OCI-LY7 (cell line): ENCODE measurements around the gene RPS6KL1. TPM values are rescaled to one million over a fixed set of nuclear protein-coding genes. Genes with fewer than 3 reads are reported as not detected.

Source experiments
- BruUV-seq: library from RNA; stranded (reverse); fragments of 400-500 nt; replicated peaks from 2 replicates; lab custom pipeline; 2021; lab: Mats Ljungman, UMichigan
- CTCF ChIA-PET: fragments of 300-600 bp; sonication (Branson Sonifier 250); formaldehyde crosslinking; loops from one replicate; lab custom pipeline; 2022; ENCODE audit warnings: antibody characterized with exemption; ENCODE audit not compliant: unreplicated experiment; lab: Charles Lee
- POLR2A ChIA-PET: fragments of 300-600 bp; sonication (Branson Sonifier 250); formaldehyde crosslinking; loops from one replicate; lab custom pipeline; 2022; ENCODE audit warnings: antibody characterized with exemption; lab: Charles Lee
- DNase-seq: peaks from one replicate; pipeline ENCODE4 v3.0.0-alpha.2; 2015; ENCODE audit warnings: low spot score
- H2AFZ ChIP-seq: fragments of 200-600 bp; sonication (generic), shearing (Covaris generic); 2 replicates; pipeline ENCODE4 v1.6.1; 2014; ENCODE audit warnings: mild to moderate bottlenecking, antibody characterized with exemption, low read length, moderate library complexity
- H3K27ac ChIP-seq: fragments of 200-600 bp; sonication (generic); 2 replicates; pipeline ENCODE4 v1.5.1; 2014; ENCODE audit warnings: mixed run types, low read depth, mild to moderate bottlenecking, moderate library complexity, low read length, inconsistent platforms; ENCODE audit not compliant: poor library complexity, severe bottlenecking
- H3K36me3 ChIP-seq: fragments of 200-600 bp; sonication (generic); 2 replicates; pipeline ENCODE4 v1.6.1; 2014; ENCODE audit warnings: mild to moderate bottlenecking, antibody characterized with exemption, low read length, moderate library complexity, mixed read lengths; ENCODE audit not compliant: insufficient read depth
- H3K4me1 ChIP-seq: fragments of 200-600 bp; sonication (generic); 2 replicates; pipeline ENCODE4 v1.5.1; 2014; ENCODE audit warnings: mild to moderate bottlenecking, low read length; ENCODE audit not compliant: insufficient read depth, poor library complexity, severe bottlenecking
- H3K4me2 ChIP-seq: fragments of 200-600 bp; sonication (generic); 2 replicates; pipeline ENCODE4 v1.6.1; 2014; ENCODE audit warnings: mild to moderate bottlenecking, low read length
- H3K4me3 ChIP-seq: fragments of 200-600 bp; sonication (generic); 2 replicates; pipeline ENCODE4 v1.5.1; 2014; ENCODE audit warnings: mild to moderate bottlenecking, low read depth, low read length; ENCODE audit not compliant: poor library complexity, severe bottlenecking
- H3K79me2 ChIP-seq: fragments of 200-600 bp; sonication (generic); 2 replicates; pipeline ENCODE4 v1.6.1; 2016; ENCODE audit warnings: low read depth, mild to moderate bottlenecking, low read length, moderate library complexity, mixed read lengths; ENCODE audit not compliant: insufficient read depth
- H3K9me2 ChIP-seq: fragments of 200-600 bp; sonication (generic); 2 replicates; pipeline ENCODE4 v1.6.1; 2016; ENCODE audit warnings: mild to moderate bottlenecking, low read length, mixed read lengths; ENCODE audit not compliant: insufficient read depth
- H3K9me3 ChIP-seq: fragments of 200-600 bp; sonication (generic); 2 replicates; pipeline ENCODE4 v1.6.1; 2014; ENCODE audit warnings: mild to moderate bottlenecking, mixed run types, low read length, mixed read lengths
- H4K20me1 ChIP-seq: fragments of 200-600 bp; sonication (generic); 2 replicates; pipeline ENCODE4 v1.6.1; 2014; ENCODE audit warnings: mild to moderate bottlenecking, antibody characterized with exemption, low read length, moderate library complexity, mixed read lengths; ENCODE audit not compliant: insufficient read depth
- CTCF ChIP-seq: fragments of 200-600 bp; sonication (generic); conservative IDR thresholded peaks from 2 replicates; pipeline ENCODE4 v1.5.1; 2014; ENCODE audit warnings: mild to moderate bottlenecking, antibody characterized with exemption, low read length, moderate library complexity, mixed read lengths
- EZH2phosphoT487 ChIP-seq: fragments of 200-600 bp; sonication (generic); IDR thresholded peaks from 2 replicates; pipeline ENCODE4 v1.6.1; 2018; ENCODE audit warnings: low read depth, borderline replicate concordance, mild to moderate bottlenecking, mixed run types, antibody characterized with exemption, low read length, moderate library complexity, mixed read lengths
- intact Hi-C: fragments of 100-400 bp; cut with micrococcal nuclease; formaldehyde crosslinking; loops from one replicate; pipeline ENCODE4 v1.10.0; 2022; ENCODE audit not compliant: unreplicated experiment
- total RNA-seq, 2 experiments: library from RNA; depleted of rRNA in 1 of 2; stranded (reverse); fragments of >200 nt in 1 of 2; shearing (Covaris generic) in 1 of 2; gene quantifications; 2 replicates each; pipeline ENCODE4 v1.2.3, GENCODE V29; 2014 to 2022

Gene RPS6KL1
- total RNA-seq, 2 experiments from 2014 or later: 6.1 to 15.3 TPM

- no TSS peak for BruUV-seq
- no peak overlapping the region for H3K4me3 ChIP-seq
- no peaks in the 10 kb centered on the region for H3K9me2 ChIP-seq
- POLR2A ChIA-PET: interaction anchor here (0.6 to 0.9 kb wide), 2 partner anchors 8 to 966 kb away, joined by 3 read pairs; no protein-coding TSS in a partner anchor
- no peak for DNase-seq
- no peak overlapping the region for H2AFZ ChIP-seq
- H3K79me2 ChIP-seq: no peaks in the 10 kb centered on the region
- no peaks in the 10 kb centered on the region for H3K36me3 ChIP-seq
- TF ChIP-seq EZH2phosphoT487: no peak
- TF ChIP-seq CTCF: no peak
- no peaks in the 10 kb centered on the region for H3K9me3 ChIP-seq
- no peaks in the 10 kb centered on the region for H4K20me1 ChIP-seq
- no peak overlapping the region for H3K4me2 ChIP-seq
- intact Hi-C loops: no loop called here
- CTCF ChIA-PET: interaction anchor here (0.6 kb wide), 1 partner anchor 103 kb away, joined by 3 read pairs; no protein-coding TSS in a partner anchor
- peaks cover 21% of the 10 kb centered on the region for H3K4me1 ChIP-seq
- H3K27ac ChIP-seq: no peak overlapping the region
These were observed 42.6 kb upstream of the RPS6KL1 start for GRCh38 chr14:74965486-74966153.

- Histone ChIP-seq H3K4me3 (no peak overlapping the region), H3K4me2 (no peak overlapping the region), H3K4me1 (peaks cover 21% of the 10 kb centered on the region), H3K9me3 (no peaks in the 10 kb centered on the region), H3K36me3 (no peaks in the 10 kb centered on the region), H3K27ac (no peak overlapping the region), H3K79me2 (no peaks in the 10 kb centered on the region), H2AFZ (no peak overlapping the region), H3K9me2 (no peaks in the 10 kb centered on the region), H4K20me1 (no peaks in the 10 kb centered on the region)
- CTCF ChIA-PET: no interaction called here
- intact Hi-C loops: no loop called here
- no TSS peak for BruUV-seq
- TF ChIP-seq CTCF (no peak), EZH2phosphoT487 (no peak)
- POLR2A ChIA-PET: interaction anchor here (0.6 to 0.9 kb wide), 2 partner anchors 9 to 965 kb away, joined by 3 read pairs; no protein-coding TSS in a partner anchor
- no peak for DNase-seq
These were observed 41.9 kb upstream of the RPS6KL1 start for GRCh38 chr14:74964787-74965485.
